Measurements from ENCODE around the gene SLC6A11. TPM values are rescaled to one million over a fixed set of nuclear protein-coding genes. Genes with fewer than 3 reads are reported as not detected.

The SLC6A11 gene
- total RNA-seq, 1 experiment from 2014 or later, result 1.5 TPM

- Histone ChIP-seq H4K5ac (ENCODE audit: insufficient read length, low read depth, low read length) (no peak overlapping the region), H2BK5ac (ENCODE audit: insufficient read length, low read length) (no peak overlapping the region), H3K79me1 (ENCODE audit: insufficient read depth, low read depth, low read length, poor library complexity, severe bottlenecking) (no peaks in the 10 kb centered on the region), H3K14ac (ENCODE audit: insufficient read depth, low read length) (no peak overlapping the region), H4K8ac (replicated peaks; ENCODE audit: insufficient read length, low read depth, low read length) (no peak overlapping the region), H2AFZ (ENCODE audit: low read length) (no peak overlapping the region), H3K56ac (ENCODE audit: insufficient read length, low read depth, low read length) (no peak overlapping the region), H2BK20ac (ENCODE audit: low read depth, low read length, poor library complexity, severe bottlenecking) (no peak overlapping the region), H4K91ac (ENCODE audit: insufficient read length, low read depth, low read length) (no peak overlapping the region), H3K27ac (ENCODE audit: insufficient read length, low read depth, low read length) (no peak overlapping the region), H3K4me2 (ENCODE audit: insufficient read depth, insufficient read length, low read length) (no peak overlapping the region), H3K9me3 (ENCODE audit: control insufficient read depth, low read depth, low read length) (no peaks in the 10 kb centered on the region), H2BK120ac (ENCODE audit: low read depth, low read length, poor library complexity, severe bottlenecking) (no peak overlapping the region), H3K9ac (ENCODE audit: extremely low read depth, insufficient read length, low read length) (no peak overlapping the region), H3K4me1 (ENCODE audit: insufficient read depth, low read length) (no peaks in the 10 kb centered on the region), H3K27me3 (ENCODE audit: insufficient read depth, low read length) (no peaks in the 10 kb centered on the region), H3T11ph (ENCODE audit: low read length) (no peak overlapping the region), H2BK12ac (ENCODE audit: insufficient read length, low read depth, low read length) (no peak overlapping the region), H3K23ac (ENCODE audit: insufficient read length, low read depth, low read length) (no peak overlapping the region), H3K79me2 (ENCODE audit: insufficient read depth, low read length) (no peaks in the 10 kb centered on the region), H3K23me2 (ENCODE audit: insufficient read length, low read depth, low read length, poor library complexity, severe bottlenecking) (no peaks in the 10 kb centered on the region), H2BK15ac (ENCODE audit: low read depth, low read length) (no peak overlapping the region), H2AK5ac (ENCODE audit: insufficient read length, low read length) (no peak overlapping the region), H3K4ac (ENCODE audit: low read depth, low read length) (no peak overlapping the region), H3K18ac (ENCODE audit: insufficient read length, low read depth, low read length) (no peak overlapping the region), H4K20me1 (ENCODE audit: control insufficient read depth, insufficient read depth, insufficient read length) (no peaks in the 10 kb centered on the region)
- no peak for TF ChIP-seq CTCF (conservative IDR thresholded peaks at IDR 0.05)
- DNase-seq, result no peak
- no peak overlapping the region for H3K4me3 Mint-ChIP-seq
- H3K27me3 Mint-ChIP-seq (ENCODE audit: low read depth), result peaks cover 21% of the 10 kb centered on the region
- H3K36me3 Mint-ChIP-seq (ENCODE audit: insufficient read depth in 1 of 3, low read depth in 3 of 3), result no peaks in the 10 kb centered on the region; a peak in 1 of 7 replicates
- H3K27ac Mint-ChIP-seq, result no peak overlapping the region
- H3K4me1 Mint-ChIP-seq, result peaks cover 3 to 10% of the 10 kb centered on the region in 2 experiments; a peak in 3 of 4 replicates
- no peaks in the 10 kb centered on the region; a peak in 1 of 5 replicates for H3K9me3 Mint-ChIP-seq
- WGBS (ENCODE audit: extremely low coverage, insufficient read length, low lambda C conversion rate), result no CpG with 5 or more reads among the region's 10 CpGs
Observed at GRCh38 chr3:10834951-10835350, 18.9 kb downstream of the SLC6A11 start.
